Myocyte (in vitro differentiated cells): Measurements from ENCODE around the gene LHX4. TPM values are rescaled to one million over a fixed set of nuclear protein-coding genes. Genes with fewer than 3 reads are reported as not detected.

Source experiments
- DNase-seq: peaks from one replicate; pipeline ENCODE4 v3.0.0-alpha.2; 2012; ENCODE audit warnings: low read depth
- polyA plus RNA-seq: library from polyadenylated mRNA; unstranded; fragments of >200 nt; gene quantifications from one replicate; pipeline ENCODE4 v1.2.1, GENCODE V29; 2012; ENCODE audit warnings: missing spikeins
- total RNA-seq: library from RNA; depleted of rRNA; stranded (reverse); fragments of >200 nt; gene quantifications from 2 replicates; pipeline ENCODE4 v1.2.3, GENCODE V29; 2014

Gene LHX4
- 0.40 and 0.94 TPM in 2 replicates for total RNA-seq
- 0.86 TPM for polyA plus RNA-seq

DNA sequence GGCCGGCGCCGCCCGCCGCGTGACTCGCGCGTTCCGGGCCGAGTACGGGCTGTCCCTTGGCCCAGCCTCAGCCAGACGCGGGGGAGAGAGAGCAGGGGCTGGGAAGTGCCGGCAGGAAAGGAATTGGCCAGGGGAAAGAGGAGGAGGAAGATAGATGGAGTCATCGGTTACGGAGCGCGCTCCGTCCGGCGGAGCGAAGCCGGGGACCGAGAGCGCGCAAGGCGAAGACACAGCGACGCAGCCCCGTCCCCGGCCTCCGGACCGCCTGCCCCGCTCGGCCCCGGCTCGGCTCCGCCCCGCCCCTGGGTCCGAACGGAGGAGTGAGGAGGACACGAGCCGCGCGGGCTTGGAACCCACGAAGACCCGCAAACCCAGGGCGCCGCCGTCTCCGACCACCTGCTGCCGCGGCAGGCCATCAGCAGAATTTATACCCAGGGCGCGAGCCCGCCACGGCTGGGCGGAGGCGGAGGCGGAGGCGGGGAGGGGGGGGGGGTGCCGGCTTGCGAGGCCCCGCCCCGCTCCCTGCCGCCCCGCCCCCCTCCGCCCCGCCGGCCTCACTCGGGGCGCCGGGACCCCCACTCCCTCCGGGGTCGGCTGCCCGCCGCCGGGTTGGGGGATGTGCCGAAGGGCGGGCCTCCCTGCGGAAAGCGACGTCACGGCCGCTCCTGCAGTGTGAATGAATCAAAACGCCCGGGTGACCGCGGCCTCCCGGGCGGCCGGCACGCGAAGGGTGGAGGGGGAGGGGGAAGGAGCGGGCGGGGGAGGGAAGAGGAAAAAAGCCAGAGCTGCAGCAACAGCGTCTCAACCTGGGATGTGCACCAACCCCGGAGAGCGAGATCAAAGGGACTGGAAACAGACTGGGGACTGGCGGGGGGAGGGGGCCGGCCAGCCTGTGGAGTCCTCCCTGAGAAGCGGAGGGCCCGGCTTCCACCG is at the start of gene LHX4:
LHX4 (plus strand) TSS at position 782 of the 933 bp plus-strand sequence. CDS start 266 bp downstream, outside the sequence.
- peak; percentile 45 for DNase-seq

DNA sequence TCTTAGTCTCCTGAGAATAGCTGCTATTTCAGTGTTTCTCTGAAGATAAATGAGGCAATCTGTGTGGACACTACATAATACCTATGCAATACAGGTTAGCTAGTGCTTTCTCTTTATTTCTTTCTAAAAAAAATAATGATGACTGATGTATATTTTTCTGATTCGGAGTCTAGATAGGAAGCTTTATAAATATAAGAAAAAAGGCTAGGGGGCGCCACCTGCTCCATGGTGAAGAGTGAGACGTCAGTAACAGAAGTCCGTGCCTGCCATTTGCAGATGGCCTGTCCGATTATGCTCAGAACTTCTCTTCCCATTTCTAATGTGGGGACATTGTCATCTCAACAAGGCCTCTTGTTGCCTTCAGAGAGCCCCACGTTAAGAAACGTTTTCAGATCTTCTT is 49.0 kb upstream of the LHX4 start:
- peak; percentile 18 for DNase-seq

DNA sequence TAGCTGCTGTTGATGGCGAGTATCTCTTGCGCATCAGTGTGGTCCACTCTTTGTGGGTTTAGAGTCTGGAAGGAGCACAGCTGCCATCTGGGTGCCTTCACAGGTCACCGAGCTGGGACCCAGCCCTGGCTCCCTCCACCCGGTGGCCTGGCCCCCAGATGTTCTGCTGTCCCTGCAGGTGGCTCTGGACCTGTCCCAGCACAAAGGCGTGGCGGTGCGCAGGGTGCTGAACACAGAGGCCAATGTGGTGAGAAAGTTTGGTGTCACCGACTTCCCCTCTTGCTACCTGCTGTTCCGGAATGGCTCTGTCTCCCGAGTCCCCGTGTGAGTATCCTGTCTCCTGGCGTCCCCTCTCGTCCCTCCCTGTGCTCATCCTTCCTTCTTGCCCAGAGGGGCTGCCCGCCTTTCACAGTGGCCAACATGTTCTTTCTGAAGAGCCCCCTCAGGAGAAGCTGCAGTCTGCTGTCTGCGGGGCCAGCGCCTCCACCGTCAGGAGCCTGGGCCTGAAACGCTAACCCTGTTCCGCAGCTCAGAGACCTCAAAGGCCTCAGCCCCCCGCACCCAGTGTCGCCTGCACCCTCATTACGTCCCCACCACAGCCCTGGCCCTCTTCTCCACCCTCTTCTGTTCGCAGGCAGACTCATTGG is 47.9 kb upstream of the LHX4 start:
- DNase-seq: no peak

DNA sequence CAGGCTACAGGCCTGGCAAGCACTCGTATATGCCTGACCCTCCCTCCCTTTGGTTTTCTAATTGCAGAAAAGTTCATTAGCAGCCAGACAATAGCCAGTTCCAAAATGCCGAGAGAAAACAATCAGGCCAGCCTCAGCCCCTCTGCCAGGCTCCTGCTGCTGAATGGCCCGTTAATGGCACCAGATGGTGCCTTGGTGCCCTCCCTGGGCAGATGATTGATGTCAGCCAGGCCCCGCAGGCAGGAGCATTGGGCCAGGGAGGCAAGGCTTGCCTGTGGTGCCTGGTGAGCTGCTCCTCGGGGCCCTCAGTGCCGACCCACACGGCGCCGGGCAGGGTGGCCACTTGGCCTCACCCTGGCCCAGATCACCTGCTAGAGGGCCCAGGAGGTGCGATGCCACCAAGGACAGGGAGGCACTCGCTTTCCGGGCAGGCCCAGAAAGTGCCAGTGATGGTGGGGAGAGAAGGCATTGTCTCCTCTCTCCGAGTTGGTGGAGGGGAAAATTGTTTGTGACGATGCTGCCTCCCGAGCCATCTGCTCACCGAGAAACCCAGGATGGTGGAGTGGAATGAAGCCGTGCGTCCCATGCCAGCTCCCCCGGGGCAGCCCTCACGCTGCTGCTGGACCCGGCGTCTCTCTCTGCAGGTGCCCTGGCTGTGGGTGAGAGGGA is 47.3 kb upstream of the LHX4 start:
- no peak for DNase-seq

DNA sequence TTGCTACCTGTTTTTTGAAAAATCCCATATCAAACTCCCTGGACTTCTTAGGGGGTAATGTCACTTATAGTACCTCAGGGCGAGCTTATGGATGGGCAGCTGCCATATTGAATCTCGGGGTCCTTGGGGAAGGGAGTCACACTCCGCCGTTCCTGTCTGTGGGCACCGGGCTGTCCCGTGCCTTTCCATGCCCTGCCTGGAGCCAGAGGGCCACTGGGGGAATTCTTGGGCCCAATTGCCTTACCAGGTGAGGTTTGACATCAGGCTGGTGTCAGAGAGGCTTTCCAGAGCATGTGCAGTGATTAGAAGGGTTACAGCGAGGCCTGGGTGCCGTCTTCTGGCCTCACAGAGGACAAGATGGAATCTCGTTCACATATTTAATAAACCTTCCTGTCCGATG is 46.6 kb upstream of the LHX4 start:
- no peak for DNase-seq

DNA sequence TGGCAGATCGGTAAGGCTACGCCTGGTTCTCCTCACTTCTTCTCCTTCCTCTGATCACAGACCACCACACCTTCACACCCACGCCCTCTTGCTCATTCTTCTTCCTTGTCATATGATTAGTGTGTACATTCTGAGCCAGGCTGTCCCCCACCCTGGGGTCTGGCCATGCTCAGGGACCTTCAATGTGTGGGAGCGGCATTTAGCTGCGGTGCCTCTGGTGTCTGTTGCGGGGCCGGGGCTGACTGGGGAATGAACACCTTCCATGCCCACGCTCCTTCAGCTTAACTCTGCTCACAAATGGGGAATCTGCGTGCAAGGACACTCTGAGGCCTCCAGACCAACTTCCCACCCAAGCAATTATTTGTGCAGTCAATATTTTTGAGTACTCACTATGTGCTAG is 46.0 kb upstream of the LHX4 start:
- no peak for DNase-seq

DNA sequence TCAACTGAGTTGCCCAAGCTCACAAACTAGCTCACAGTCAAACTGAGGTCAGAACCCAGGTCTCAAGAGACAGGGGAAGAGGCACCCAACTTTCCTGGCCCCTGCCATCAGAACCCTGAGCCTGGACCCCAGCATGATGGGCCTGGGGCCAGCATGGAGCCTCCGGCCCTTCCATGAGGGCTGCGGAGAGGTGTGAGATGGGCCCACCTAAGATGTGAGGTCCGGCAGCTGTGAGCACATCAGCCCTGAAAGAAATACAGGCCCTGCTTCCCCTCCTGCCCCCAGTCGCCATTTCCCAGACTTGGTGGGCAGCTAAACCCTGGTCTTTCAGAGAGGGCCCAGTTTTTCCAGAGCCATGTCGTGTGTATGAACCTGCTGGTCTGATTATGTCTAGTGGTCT is 44.8 kb upstream of the LHX4 start:
- no peak for DNase-seq

DNA sequence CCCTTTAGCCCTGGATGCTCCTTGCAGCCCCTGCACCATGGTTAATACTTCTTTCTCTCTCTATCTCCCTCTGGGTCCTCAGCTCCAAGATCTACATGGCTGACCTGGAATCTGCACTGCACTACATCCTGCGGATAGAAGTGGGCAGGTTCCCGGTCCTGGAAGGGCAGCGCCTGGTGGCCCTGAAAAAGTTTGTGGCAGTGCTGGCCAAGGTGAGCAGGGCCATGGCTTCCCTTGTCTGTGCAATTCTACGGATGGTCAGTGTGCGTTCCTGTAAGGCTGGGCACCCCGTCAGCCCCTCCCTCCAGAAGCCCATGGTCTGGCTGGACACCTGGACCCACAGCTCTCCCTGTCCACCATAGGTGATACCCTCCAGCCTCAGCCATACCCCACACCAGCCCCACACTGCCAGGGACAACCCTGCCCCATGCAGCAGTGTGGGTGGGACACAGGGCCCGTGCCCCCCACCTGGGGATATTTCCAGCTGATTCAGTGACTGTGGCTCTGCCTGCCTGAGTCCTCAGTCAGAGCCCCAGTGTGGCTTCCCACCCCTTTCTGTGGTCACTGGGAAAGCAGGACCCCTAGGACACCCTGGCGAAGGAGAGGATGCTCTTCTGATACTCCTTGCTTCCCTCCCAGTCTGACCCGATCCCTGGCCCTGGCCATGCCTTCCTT is 44.0 kb upstream of the LHX4 start:
- no peak for DNase-seq

DNA sequence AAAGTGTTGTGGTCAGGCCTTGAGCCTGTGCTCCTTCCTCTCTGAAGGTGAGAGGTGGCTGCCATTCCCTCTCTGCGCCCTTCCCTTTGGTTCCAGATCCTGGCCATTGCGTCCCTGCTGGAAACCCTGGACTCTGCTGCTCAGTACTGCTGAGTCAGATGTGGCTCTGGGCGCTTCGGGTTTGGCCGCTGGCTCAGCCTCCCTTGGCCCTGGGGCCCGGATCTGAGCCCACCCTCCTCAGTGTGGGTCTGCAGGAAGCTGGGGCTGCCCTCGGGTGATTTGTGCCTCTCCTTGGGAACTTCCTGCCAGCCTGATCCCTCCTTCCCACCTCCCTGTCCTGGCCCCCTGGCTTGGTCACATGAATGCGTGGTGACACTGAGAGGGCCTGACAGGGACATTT is 43.2 kb upstream of the LHX4 start:
- DNase-seq: no peak

DNA sequence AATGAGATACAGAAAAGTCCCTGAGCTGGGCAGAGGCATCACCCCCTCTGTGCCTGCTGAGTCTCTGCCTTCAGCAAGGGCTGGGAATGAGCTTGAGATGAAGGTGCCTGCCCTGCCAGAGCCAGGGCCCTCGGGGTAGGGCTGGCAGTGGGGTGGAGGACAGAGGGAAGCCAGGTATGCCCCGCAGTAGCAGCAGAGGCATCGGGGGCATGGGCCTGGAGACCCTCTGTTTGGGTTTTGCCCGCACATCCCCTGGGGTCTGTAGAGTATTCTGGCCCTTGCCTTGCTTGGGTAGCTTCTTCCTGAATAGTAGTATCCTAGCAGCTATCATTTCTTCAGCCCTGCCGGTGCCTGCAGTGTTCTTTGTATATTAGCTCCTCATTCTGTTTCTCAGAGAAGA is 42.4 kb upstream of the LHX4 start:
- DNase-seq: no peak

DNA sequence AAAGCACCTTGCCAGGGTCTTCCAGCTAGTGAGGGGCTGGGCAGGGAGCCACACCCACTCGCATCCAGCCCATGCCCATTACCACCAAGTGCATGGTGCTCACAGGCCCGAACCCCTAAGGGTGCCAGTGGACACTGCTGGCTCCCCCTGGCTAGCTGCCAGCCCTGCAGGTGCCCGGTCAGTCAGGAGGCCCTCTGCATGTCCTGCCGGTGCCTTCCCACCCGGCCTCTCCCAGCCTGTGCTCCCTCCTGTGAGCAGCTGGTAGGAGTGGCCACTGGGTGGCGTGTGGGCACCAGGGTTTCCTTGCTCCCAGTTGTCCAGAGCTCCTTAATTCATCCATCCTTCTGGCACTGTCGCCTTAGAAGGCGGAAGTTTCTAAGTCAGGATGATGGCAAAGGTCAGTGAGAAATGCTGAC is 42.0 kb upstream of the LHX4 start:
- peak; percentile 75 for DNase-seq

DNA sequence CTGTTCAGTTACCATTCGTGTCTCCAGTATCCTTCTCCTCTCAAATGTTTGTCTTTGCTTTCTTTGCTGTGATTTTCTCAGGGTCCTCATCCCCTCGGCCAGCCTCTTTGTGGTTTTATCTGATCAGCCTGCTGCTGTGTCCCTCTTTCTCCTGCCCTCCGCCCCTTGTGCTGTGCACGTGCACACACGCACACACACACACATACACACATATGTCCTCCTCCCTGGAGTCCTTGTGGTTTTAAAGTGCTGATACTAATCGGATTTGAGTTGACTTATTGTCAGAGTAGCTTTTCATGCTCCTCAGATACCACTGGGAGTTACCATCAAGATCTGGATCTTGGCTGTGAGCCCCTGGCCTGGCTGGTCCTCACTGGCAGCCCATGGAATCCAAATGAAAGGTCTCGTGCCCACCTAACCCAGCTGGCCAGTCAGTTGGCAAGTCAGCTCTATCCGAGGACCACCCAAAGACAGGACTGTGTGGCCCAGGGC is 41.3 kb upstream of the LHX4 start:
- no peak for DNase-seq

DNA sequence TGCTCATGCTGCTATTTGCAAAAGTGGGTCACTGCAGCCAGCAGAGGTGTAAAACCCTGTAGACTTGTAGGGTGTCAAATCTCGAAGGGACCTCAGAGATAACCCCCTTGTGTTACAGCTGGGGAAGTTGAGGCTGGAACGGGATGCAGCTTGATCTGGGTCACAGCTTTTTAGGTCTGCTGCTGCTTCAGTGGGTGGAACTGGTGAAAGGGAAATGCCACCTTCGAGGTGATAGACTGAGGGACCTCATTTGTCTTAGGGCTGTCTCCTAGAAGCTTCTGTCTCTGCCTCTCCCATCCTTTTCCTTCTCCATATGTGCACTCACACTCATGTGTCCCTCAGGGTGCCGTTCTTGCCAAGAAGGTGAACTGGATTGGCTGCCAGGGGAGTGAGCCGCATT is 40.0 kb upstream of the LHX4 start:
- DNase-seq: no peak

DNA sequence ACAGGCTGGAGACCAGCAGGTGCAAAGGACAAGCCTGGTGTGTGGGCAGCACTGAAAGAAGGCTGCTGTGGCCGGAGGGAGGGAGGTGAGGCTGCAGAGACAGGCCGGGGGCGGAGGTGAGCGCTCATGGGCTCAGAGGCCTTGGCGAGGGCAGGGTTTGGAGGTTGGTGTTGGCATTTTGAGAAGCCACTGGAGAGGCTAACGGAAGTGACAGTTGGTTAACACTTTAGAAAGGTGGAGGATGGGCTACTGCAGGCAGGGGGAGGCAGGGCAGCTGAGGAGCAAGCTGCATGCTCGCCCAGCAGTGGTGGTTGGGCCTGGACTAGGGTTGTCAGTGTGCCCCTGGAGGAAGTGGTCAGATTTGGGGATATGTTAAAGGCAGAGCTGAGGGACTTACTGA is 37.9 kb upstream of the LHX4 start:
- DNase-seq: peak; percentile 38

DNA sequence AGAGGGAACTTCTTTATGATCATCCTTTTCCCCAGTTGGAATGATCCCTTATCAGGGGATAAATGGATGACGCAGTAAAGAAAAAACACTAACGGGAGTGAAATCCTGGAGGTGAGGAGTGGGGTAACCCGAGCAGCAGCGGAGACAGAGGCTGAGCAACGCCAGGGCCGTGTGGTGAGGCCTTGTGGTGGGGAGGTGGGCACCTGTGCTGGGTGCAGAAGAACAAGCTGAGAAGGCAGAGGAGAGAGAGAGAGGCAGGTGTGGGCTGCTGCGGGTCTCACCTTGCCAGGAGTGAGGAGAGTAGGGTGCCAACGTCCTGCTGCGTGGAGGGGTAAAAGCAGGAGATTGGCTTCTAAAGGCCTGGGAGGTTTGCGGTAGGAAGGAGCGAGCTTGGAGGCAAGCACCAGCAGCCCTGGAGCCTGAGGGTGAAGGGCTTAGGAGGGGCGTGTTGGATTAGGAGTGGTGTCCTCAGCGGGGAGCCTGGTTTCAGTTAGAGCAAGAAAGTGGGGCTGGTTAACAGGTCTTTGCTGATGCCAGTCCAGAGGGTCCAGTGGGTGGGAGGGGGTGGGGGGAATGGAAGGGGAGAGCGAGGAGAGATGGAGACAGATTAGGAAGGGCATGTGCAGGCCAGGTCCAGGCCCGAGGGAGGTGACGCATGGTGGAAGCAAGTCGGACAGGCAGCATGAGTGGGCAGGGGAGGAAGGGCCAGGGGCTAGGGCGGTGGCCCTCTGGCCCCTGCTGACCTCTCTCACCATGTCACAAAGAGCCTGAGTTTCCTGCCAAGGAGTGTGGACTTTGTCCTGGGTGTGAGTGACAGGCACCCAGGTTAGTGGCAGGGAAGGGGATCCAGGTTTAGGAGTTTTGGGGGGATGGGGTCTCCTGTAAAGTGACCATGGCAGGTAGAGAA is 36.7 kb upstream of the LHX4 start:
- DNase-seq: no peak

DNA sequence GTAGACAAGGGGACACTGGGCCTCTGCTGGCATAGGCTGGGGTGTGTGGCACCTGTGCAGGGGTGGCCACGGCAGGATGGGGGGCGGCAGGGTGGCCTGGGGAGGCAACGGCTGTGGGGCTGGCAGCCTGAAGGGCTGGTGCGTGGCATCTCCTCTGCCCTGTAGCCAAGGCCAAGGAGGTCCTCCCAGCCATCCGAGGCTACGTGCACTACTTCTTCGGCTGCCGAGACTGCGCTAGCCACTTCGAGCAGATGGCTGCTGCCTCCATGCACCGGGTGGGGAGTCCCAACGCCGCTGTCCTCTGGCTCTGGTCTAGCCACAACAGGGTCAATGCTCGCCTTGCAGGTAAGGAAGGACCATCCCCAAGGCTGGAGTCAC is 36.0 kb upstream of the LHX4 start:
- DNase-seq: no peak

DNA sequence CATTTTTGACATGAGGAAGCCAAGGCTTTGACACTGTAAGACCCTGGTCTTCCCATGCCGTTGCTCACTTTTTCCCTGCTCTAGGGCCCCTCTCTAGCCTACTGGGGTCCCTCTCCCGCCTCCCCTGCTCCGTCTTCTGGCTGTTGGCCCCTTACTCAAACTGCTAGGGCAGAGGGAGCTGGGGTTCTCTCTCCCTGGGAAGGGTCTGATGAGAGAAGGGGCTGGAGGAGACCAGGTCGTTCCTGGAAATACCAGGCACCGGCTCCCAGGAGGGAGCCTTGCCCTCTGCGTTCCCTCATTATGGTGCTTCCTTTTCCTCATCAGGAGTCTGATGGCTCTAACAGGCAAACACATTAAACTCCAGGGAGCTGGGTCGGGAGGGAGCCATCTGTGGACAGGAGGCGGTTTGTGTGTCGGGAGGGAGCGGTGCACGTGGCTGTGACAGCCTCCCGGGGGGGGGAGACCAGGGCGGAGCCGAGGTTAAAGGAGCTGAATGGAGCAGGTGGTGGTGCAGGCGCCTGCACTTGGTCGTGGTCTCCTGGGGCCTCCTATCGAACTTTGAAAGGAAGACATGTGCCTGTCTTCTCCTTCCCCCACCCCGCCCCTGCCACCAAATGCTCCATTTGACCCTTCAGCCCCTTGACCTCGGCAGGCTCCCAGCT is 35.4 kb upstream of the LHX4 start:
- peak; percentile 54 for DNase-seq

DNA sequence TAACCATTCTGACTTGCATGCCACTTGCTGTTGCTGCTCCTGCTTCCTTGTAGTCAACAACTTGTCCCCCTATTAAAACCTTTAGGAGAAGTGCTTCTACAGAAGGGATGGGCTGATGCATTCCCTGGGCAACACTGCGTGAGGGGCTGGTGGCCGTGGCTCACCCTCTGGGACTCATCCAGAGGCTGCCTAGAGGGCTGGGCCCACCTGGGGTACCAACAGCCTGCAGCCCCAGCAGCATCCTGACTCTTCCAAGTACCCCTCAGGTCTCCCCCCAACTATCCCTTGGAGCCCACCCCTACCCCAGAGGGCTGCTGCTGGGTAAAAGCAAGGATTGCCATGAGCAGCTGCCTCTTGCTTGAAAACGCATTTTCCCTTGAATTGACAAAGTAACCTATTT is 34.7 kb upstream of the LHX4 start:
- DNase-seq: no peak

DNA sequence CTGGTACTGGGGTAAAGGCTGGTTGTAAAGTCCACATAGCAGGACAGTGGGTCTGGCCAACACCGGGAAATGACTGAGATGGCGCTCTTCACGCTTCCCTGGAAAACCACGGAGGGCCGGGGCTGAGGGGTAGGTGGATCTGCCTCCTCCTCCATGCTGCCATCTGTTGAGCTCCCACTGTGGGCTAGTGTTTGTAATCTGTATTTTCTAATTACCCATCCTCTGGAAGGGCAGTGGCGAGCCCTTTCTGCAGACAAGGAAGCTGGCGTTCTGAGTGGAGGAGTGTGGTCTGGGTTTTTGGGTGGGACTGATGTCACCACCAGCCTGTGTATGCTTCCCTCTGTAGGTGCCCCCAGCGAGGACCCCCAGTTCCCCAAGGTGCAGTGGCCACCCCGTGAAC is 34.1 kb upstream of the LHX4 start:
- no peak for DNase-seq
